Thyroid gland (tissue), 4 donors: ENCODE measurements around the gene RFX4.

ENCODE experiments used
- POLR2A ChIP-seq, 2 donors: fragments of 450-650 bp; IDR thresholded peaks; one replicate each; pipeline ENCODE4 v1.6.1; 2017; ENCODE audit warnings: antibody characterized with exemption in 2 of 2, mild to moderate bottlenecking in 2 of 2, moderate library complexity in 1 of 2
- TF ChIP-seq, protein P1 (sequence below), 6 experiments: fragments of 200-600 bp in 3 of 6; fragments of 450-650 bp in 3 of 6; sonication (generic) in 3 of 6; IDR thresholded peaks; one replicate each; pipeline ENCODE4 v1.5.1; 2016 to 2019; ENCODE audit warnings: antibody characterized with exemption in 6 of 6, mild to moderate bottlenecking in 2 of 6, inconsistent platforms in 1 of 6, moderate library complexity in 1 of 6

- TF ChIP-seq, protein P1, sequence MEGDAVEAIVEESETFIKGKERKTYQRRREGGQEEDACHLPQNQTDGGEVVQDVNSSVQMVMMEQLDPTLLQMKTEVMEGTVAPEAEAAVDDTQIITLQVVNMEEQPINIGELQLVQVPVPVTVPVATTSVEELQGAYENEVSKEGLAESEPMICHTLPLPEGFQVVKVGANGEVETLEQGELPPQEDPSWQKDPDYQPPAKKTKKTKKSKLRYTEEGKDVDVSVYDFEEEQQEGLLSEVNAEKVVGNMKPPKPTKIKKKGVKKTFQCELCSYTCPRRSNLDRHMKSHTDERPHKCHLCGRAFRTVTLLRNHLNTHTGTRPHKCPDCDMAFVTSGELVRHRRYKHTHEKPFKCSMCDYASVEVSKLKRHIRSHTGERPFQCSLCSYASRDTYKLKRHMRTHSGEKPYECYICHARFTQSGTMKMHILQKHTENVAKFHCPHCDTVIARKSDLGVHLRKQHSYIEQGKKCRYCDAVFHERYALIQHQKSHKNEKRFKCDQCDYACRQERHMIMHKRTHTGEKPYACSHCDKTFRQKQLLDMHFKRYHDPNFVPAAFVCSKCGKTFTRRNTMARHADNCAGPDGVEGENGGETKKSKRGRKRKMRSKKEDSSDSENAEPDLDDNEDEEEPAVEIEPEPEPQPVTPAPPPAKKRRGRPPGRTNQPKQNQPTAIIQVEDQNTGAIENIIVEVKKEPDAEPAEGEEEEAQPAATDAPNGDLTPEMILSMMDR (IDR thresholded peaks at IDR 0.05) = no peak
- TF ChIP-seq POLR2A (IDR thresholded peaks at IDR 0.05) = no peak
Measured at GRCh38 chr12:106729611-106730010, 146.8 kb downstream of the RFX4 start.
